Smooth muscle cell of the coronary artery (primary cell): ENCODE results near the gene TMEM234. TPM values are rescaled to one million over a fixed set of nuclear protein-coding genes. Genes with fewer than 3 reads are reported as not detected.

Experiments used
- total RNA-seq: library from RNA; depleted of rRNA; stranded (reverse); fragments of >200 nt; gene quantifications from 2 replicates; pipeline ENCODE4 v1.2.3, GENCODE V29; 2014; ENCODE audit warnings: low replicate concordance

Gene TMEM234
- 14.0 and 14.6 TPM in 2 replicates for total RNA-seq

GRCh38 chr1:32221980-32222755 is at the start of gene TMEM234, which contains the start of gene EIF3I:
TSS of gene TMEM234 (minus strand) at chr1:32222353. CDS start at chr1:32222322, 31 bp downstream.
TSS of gene EIF3I (plus strand) at chr1:32222407. CDS start at chr1:32222442, 35 bp downstream.

GRCh38 chr1:32250893-32251716 is 29.0 kb upstream of the TMEM234 start, which contains the start of gene LCK:
TSS of gene LCK (plus strand) at chr1:32251265. CDS start at chr1:32274330, 23,065 bp downstream.

GRCh38 chr1:32246888-32247273 is 24.7 kb upstream of the TMEM234 start, which contains the start of gene FAM167B:
TSS of gene FAM167B (plus strand) at chr1:32247222. CDS start at chr1:32247422, 200 bp downstream.

GRCh38 chr1:32208891-32209328 is 13.2 kb downstream of the TMEM234 start, which contains the start of gene DCDC2B:
TSS of gene DCDC2B (plus strand) at chr1:32209089. CDS start at chr1:32209094, 5 bp downstream.

GRCh38 chr1:32205401-32206370 is 16.5 kb downstream of the TMEM234 start, which contains the start of gene IQCC:
TSS of gene IQCC (plus strand) at chr1:32205671. CDS start at chr1:32205682, 11 bp downstream.

GRCh38 chr1:32200226-32201010 is 21.7 kb downstream of the TMEM234 start, which contains the start of gene CCDC28B:
TSS of gene CCDC28B (plus strand) at chr1:32200595. CDS start at chr1:32201936, 1,341 bp downstream.

GRCh38 chr1:32179443-32180185 is 42.5 kb downstream of the TMEM234 start, which contains the start of gene TXLNA:
TSS of gene TXLNA (plus strand) at chr1:32179675. CDS start at chr1:32180346, 671 bp downstream.

Other genes with a start within 250 kb of the TMEM234 start
- gene KHDRBS1, start 208.5 kb downstream of the TMEM234 start, total RNA-seq, result 16.7 and 50.6 TPM in 2 replicates
- gene TMEM39B, start 149.4 kb downstream of the TMEM234 start, total RNA-seq, result 6.1 and 7.2 TPM in 2 replicates
- gene KPNA6, start 114.3 kb downstream of the TMEM234 start, total RNA-seq, result 16.3 and 25.6 TPM in 2 replicates
- gene TXLNA, start 42.7 kb downstream of the TMEM234 start, total RNA-seq, result 57.8 and 69.2 TPM in 2 replicates
- 8.2 and 33.6 TPM in 2 replicates for gene CCDC28B, start 21.8 kb downstream of the TMEM234 start, total RNA-seq
- 1.3 and 1.6 TPM in 2 replicates for gene IQCC, start 16.7 kb downstream of the TMEM234 start, total RNA-seq
- gene DCDC2B, start 13.3 kb downstream of the TMEM234 start, total RNA-seq, result not detected in 2 replicates
- 412 and 639 TPM in 2 replicates for gene EIF3I, start 54 bp upstream of the TMEM234 start, total RNA-seq
- gene FAM167B, start 24.9 kb upstream of the TMEM234 start, total RNA-seq, result 1.6 and 2.7 TPM in 2 replicates
- not detected in 2 replicates for gene LCK, start 28.9 kb upstream of the TMEM234 start, total RNA-seq
- gene HDAC1, start 69.7 kb upstream of the TMEM234 start, total RNA-seq, result 71.0 and 91.6 TPM in 2 replicates
- gene MARCKSL1, start 113.9 kb upstream of the TMEM234 start, total RNA-seq, result 13.3 and 54.2 TPM in 2 replicates
- 0.30 and 1.9 TPM in 2 replicates for gene FAM229A, start 140.1 kb upstream of the TMEM234 start, total RNA-seq
- gene TSSK3, start 140.2 kb upstream of the TMEM234 start, total RNA-seq, result 0.15 and 0.59 TPM in 2 replicates
- 37.9 and 52.7 TPM in 2 replicates for gene BSDC1, start 172.1 kb upstream of the TMEM234 start, total RNA-seq
- 0.23 TPM in 1 of 2 replicates, not detected in the other for gene ZBTB8B, start 242.7 kb upstream of the TMEM234 start, total RNA-seq